ENCODE data around the gene SLC25A19. TPM values are rescaled to one million over a fixed set of nuclear protein-coding genes. Genes with fewer than 3 reads are reported as not detected.

SLC25A19 gene
- polyA plus RNA-seq, 1 of the 3 experiments (the other 2 are of a cell fraction): 11.7 TPM

GRCh38 chr17:75263055-75263454 is 26.2 kb downstream of the SLC25A19 start (continued):
- TF ChIP-seq ZBTB33 (IDR thresholded peaks at IDR 0.05; ENCODE audit: borderline replicate concordance, low read depth) (no peak), ELF1 (IDR thresholded peaks at IDR 0.05) (no peak), RXRA (IDR thresholded peaks at IDR 0.05; ENCODE audit: borderline replicate concordance, low read depth) (no peak)

- Histone ChIP-seq H3K36me3 (replicated peaks in 1 of 2; ENCODE audit: control insufficient read depth in 1 of 2, insufficient read depth in 2 of 2, low read length in 1 of 2) (peaks cover 31 to 35% of the 10 kb centered on the region in 2 experiments), H3K9ac (peak overlapping the region; percentile 97), H3K4me2 (peak overlapping the region; percentile 95), H3K9me3 (no peaks in the 10 kb centered on the region), H3K79me2 (ENCODE audit: insufficient read depth) (peaks cover 67% of the 10 kb centered on the region), H4K20me1 (ENCODE audit: insufficient read depth) (peaks cover 13% of the 10 kb centered on the region; the same call in 1 of the 2 replicates), H3K27me3 (ENCODE audit: insufficient read depth) (no peaks in the 10 kb centered on the region), H2AFZ (ENCODE audit: low read depth) (peak overlapping the region; percentile 91), H3K9me2 (no peaks in the 10 kb centered on the region), H3K27ac (ENCODE audit: low read depth in 2 of 2, low read length in 1 of 2) (peak overlapping the region; percentile 96 to 98), H3F3A (replicated peaks; ENCODE audit: insufficient read depth) (no peaks in the 10 kb centered on the region), H3K4me1 (ENCODE audit: control insufficient read depth in 1 of 2, insufficient read depth in 2 of 2, low read depth in 1 of 2, low read length in 1 of 2) (peaks cover 4 to 21% of the 10 kb centered on the region in 2 experiments; a peak in 2 of 4 replicates), H3K4me3 (ENCODE audit: low read depth in 2 of 2, low read length in 1 of 2) (peak overlapping the region; percentile 88 to 99)
- TF ChIP-seq TEAD4 (IDR thresholded peaks at IDR 0.05; ENCODE audit: borderline replicate concordance, insufficient read depth) (no peak), POLR2AphosphoS5 (IDR thresholded peaks at IDR 0.05; ENCODE audit: low read depth, low read length) (no peak), TCF12 (IDR thresholded peaks at IDR 0.05) (no peak), USF2 (IDR thresholded peaks at IDR 0.05; ENCODE audit: borderline replicate concordance, low read depth, low read length) (no peak), GABPA (IDR thresholded peaks at IDR 0.05; ENCODE audit: low read depth) (no peak), CTCF (IDR thresholded peaks at IDR 0.05) (no peak), REST (IDR thresholded peaks at IDR 0.05; ENCODE audit: low read depth, low read length) (no peak), NFIC (IDR thresholded peaks at IDR 0.05; ENCODE audit: borderline replicate concordance) (no peak), NRF1 (IDR thresholded peaks at IDR 0.05; ENCODE audit: low read depth, low read length) (no peak), FOXM1 (IDR thresholded peaks at IDR 0.05; ENCODE audit: low read depth) (no peak), JUND (IDR thresholded peaks at IDR 0.05) (no peak), ELF1 (IDR thresholded peaks at IDR 0.05) (no peak), SIN3A (IDR thresholded peaks at IDR 0.05; ENCODE audit: borderline replicate concordance, low read depth, low read length) (no peak), RXRA (IDR thresholded peaks at IDR 0.05; ENCODE audit: borderline replicate concordance, low read depth) (no peak), TAF1 (IDR thresholded peaks at IDR 0.05; ENCODE audit: borderline replicate concordance, low read depth, low read length) (no peak), USF1 (IDR thresholded peaks at IDR 0.05; ENCODE audit: borderline replicate concordance, low read depth) (no peak), RFX5 (IDR thresholded peaks at IDR 0.05; ENCODE audit: low read length) (no peak)
- CTCF ChIA-PET: interaction anchor here (0.5 to 5.7 kb wide), 17 partner anchors 10 to 371 kb away, joined by 3 to 102 read pairs (median 6); partner anchors contain the start of genes MIF4GD, NUP85, SLC25A19 and SMIM5
- POLR2A ChIA-PET: interaction anchor here (0.6 to 3.3 kb wide), 11 partner anchors 9 to 254 kb away, joined by 3 to 67 read pairs (median 9); partner anchors contain the start of genes GRB2, MIF4GD, SLC25A19 and TMEM94
- no peak for DNase-seq
- WGBS (ENCODE audit: low lambda C conversion rate): 2% methylated on average over 12 of the region's 23 CpGs
These were observed 27.1 kb downstream of the SLC25A19 start for GRCh38 chr17:75262112-75262606.

Data from SK-N-SH (cell line).